ENCODE measurements around the gene OGDHL.

Gene OGDHL

DNA sequence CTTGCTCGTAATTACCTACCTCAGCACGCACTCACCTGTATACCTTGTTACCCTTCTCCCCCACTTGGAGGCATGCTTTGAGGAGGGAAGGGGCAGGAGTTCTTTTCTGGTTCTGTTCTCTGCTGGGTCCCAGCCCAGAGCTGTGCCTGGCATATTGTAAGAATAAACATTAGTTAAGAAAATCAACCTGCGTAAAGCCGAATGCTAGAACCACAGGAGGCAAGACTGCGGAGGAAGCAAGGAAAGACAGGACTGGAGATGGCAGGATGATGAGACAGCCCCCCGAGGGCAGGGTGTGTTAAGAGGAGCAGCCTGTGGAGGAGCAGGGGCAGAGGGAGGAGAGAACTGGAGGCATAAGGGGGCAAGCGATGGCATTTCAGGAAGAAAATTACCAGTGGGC lies 73.2 kb downstream of the OGDHL start:
- DNase-seq (ENCODE audit: low spot score): no peak

DNA sequence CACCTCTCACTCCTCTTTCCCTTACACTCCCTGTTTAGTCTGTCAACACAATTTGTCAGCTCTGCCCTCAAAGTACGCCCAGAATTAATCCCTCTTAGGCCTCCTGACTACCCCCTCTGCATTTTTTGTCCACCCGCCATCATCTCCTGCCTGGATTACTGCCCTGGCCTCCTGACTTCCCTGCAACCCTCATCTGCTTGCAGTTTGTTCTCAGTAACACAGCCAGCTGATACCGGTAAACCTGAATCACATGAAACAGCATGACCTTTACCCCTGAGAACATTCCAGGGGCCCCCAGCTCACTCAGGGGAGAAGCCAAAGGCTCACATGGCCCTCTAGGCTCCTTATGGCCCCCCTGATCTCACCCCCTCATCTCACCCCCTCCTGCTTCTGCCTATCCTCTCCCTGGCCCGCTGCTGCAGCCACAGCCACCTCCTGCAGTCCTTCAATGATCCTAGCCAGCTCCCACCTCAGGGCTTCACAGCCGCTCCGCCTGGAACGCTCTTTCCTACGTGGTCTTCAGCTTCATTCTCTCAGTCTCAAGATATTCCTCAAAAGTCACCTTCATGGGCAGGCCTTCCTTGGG lies 73.8 kb downstream of the OGDHL start:
- DNase-seq (ENCODE audit: low spot score): no peak

- no peak for DNase-seq (ENCODE audit: low spot score)
Observed at GRCh38 chr10:49686651-49687050, 75.5 kb downstream of the OGDHL start.

Measured in germinal center (tissue), 1 donor.